MCF 10A (cell line): Measurements from ENCODE around the gene FAM118A. TPM values are rescaled to one million over a fixed set of nuclear protein-coding genes. Genes with fewer than 3 reads are reported as not detected.

Experiments used
- BruUV-seq: library from RNA; stranded (reverse); fragments of 400-500 nt; replicated peaks from 2 replicates; lab custom pipeline; 2021; lab: Mats Ljungman, UMichigan
- CTCF ChIA-PET: fragments of 300-600 bp; sonication (Branson Sonifier 250); formaldehyde crosslinking; extraction: SDS; loops from one replicate; lab custom pipeline; 2021; ENCODE audit warnings: antibody characterized with exemption, inconsistent platforms; lab: Yijun Ruan, JAX
- POLR2A ChIA-PET: fragments of 300-600, 350-650 bp; sonication (Branson Sonifier 250); formaldehyde crosslinking; extraction: SDS; loops from one replicate; lab custom pipeline; 2020; ENCODE audit warnings: antibody characterized with exemption, inconsistent platforms; lab: Yijun Ruan, JAX
- DNase-seq: peaks from one replicate; pipeline ENCODE4 v3.0.0-alpha.2; 2018; ENCODE audit not compliant: unreplicated experiment
- H3K27ac Mint-ChIP-seq: one replicate; pipeline ENCODE4 v1.8.0; 2022; ENCODE audit warnings: mild to moderate bottlenecking, low read depth, mixed read lengths; ENCODE audit not compliant: unreplicated experiment
- H3K27me3 Mint-ChIP-seq: one replicate; pipeline ENCODE4 v1.8.0; 2022; ENCODE audit warnings: mixed read lengths; ENCODE audit not compliant: insufficient read depth, unreplicated experiment
- H3K36me3 Mint-ChIP-seq: one replicate; pipeline ENCODE4 v1.8.0; 2022; ENCODE audit warnings: mild to moderate bottlenecking, moderate library complexity, mixed read lengths; ENCODE audit not compliant: insufficient read depth, unreplicated experiment
- H3K4me1 Mint-ChIP-seq: one replicate; pipeline ENCODE4 v1.8.0; 2022; ENCODE audit warnings: mixed read lengths; ENCODE audit not compliant: insufficient read depth, unreplicated experiment
- H3K4me3 Mint-ChIP-seq: one replicate; pipeline ENCODE4 v1.8.0; 2022; ENCODE audit warnings: mild to moderate bottlenecking, moderate library complexity, mixed read lengths; ENCODE audit not compliant: unreplicated experiment
- H3K9me3 Mint-ChIP-seq: one replicate; pipeline ENCODE4 v1.8.0; 2022; ENCODE audit warnings: mixed read lengths; ENCODE audit not compliant: unreplicated experiment
- CTCF ChIP-seq: fragments of 200-600 bp; IDR thresholded peaks from one replicate; pipeline ENCODE4 v1.8.0; 2022; ENCODE audit warnings: antibody characterized with exemption, mild to moderate bottlenecking; ENCODE audit not compliant: unreplicated experiment
- intact Hi-C: fragments of 100-400 bp; cut with micrococcal nuclease; formaldehyde crosslinking; loops from 2 replicates; pipeline ENCODE4 v1.14.1; 2022
- total RNA-seq: library from RNA; stranded (reverse); gene quantifications from 2 replicates; pipeline ENCODE4 v1.2.3, GENCODE V29; 2022

Gene FAM118A
- total RNA-seq, 1 experiment from 2014 or later, result 16.7 TPM

GRCh38 chr22:45308391-45308956 is 1.3 kb upstream of the FAM118A start:
- no TSS peak for BruUV-seq
- no peaks in the 10 kb centered on the region for H3K9me3 Mint-ChIP-seq
- H3K27ac Mint-ChIP-seq, result peak overlapping the region; percentile 75
- POLR2A ChIA-PET, result interaction anchor here (0.6 to 1.5 kb wide), 3 partner anchors 9 to 733 kb away, joined by 3 to 4 read pairs (median 4); no protein-coding TSS in a partner anchor
- no peaks in the 10 kb centered on the region for H3K36me3 Mint-ChIP-seq
- H3K27me3 Mint-ChIP-seq, result no peaks in the 10 kb centered on the region
- no peak for TF ChIP-seq CTCF
- intact Hi-C loops, result no loop called here
- no peak for DNase-seq
- peaks cover 19% of the 10 kb centered on the region for H3K4me1 Mint-ChIP-seq
- CTCF ChIA-PET, result interaction anchor here (0.6 to 0.7 kb wide), 3 partner anchors 9 to 128 kb away, joined by 3 to 4 read pairs (median 3); no protein-coding TSS in a partner anchor
- peak overlapping the region; percentile 81 for H3K4me3 Mint-ChIP-seq

- ChIA-PET CTCF (interaction anchor here (0.7 kb wide), 2 partner anchors 36 to 127 kb away, joined by 3 read pairs; no protein-coding TSS in a partner anchor), POLR2A (interaction anchor here (1.0 to 1.5 kb wide), 2 partner anchors 10 to 18 kb away, joined by 4 read pairs; no protein-coding TSS in a partner anchor)
- peak overlapping the region; percentile 75 for H3K27ac Mint-ChIP-seq
- no peaks in the 10 kb centered on the region for H3K9me3 Mint-ChIP-seq
- no peak for DNase-seq
- peak overlapping the region; percentile 81 for H3K4me3 Mint-ChIP-seq
- intact Hi-C loops, result no loop called here
- H3K4me1 Mint-ChIP-seq, result peaks cover 19% of the 10 kb centered on the region
- H3K27me3 Mint-ChIP-seq, result no peaks in the 10 kb centered on the region
- no peak for TF ChIP-seq CTCF
- no peaks in the 10 kb centered on the region for H3K36me3 Mint-ChIP-seq
- BruUV-seq, result TSS peak; percentile 68
These were observed 745 bp upstream of the FAM118A start for GRCh38 chr22:45308957-45309421.

- Mint-ChIP-seq H3K27ac (peak overlapping the region; percentile 85), H3K4me1 (peaks cover 19% of the 10 kb centered on the region), H3K9me3 (no peaks in the 10 kb centered on the region), H3K27me3 (no peaks in the 10 kb centered on the region), H3K4me3 (peak overlapping the region; percentile 81), H3K36me3 (no peaks in the 10 kb centered on the region)
- intact Hi-C loops, result no loop called here
- POLR2A ChIA-PET, result interaction anchor here (0.7 to 2.7 kb wide), 3 partner anchors 13 to 98 kb away, joined by 3 to 16 read pairs (median 4); no protein-coding TSS in a partner anchor
- no TSS peak for BruUV-seq
- DNase-seq, result no peak
- CTCF ChIA-PET, result interaction anchor here (0.6 kb wide), 1 partner anchor 667 kb away, joined by 3 read pairs; no protein-coding TSS in a partner anchor
- no peak for TF ChIP-seq CTCF
These were observed 720 bp downstream of the FAM118A start for GRCh38 chr22:45310331-45310976.

- Mint-ChIP-seq H3K27ac (peak overlapping the region; percentile 85), H3K36me3 (no peaks in the 10 kb centered on the region), H3K9me3 (no peaks in the 10 kb centered on the region), H3K4me3 (peak overlapping the region; percentile 81), H3K4me1 (peaks cover 19% of the 10 kb centered on the region), H3K27me3 (no peaks in the 10 kb centered on the region)
- TF ChIP-seq CTCF, result no peak
- CTCF ChIA-PET, result interaction anchor here (0.5 to 0.7 kb wide), 3 partner anchors 59 to 667 kb away, joined by 3 read pairs; no protein-coding TSS in a partner anchor
- POLR2A ChIA-PET, result interaction anchor here (0.6 to 2.7 kb wide), 6 partner anchors 13 to 556 kb away, joined by 3 to 16 read pairs (median 3); no protein-coding TSS in a partner anchor
- DNase-seq, result no peak
- no TSS peak for BruUV-seq
- intact Hi-C loops, result no loop called here
These were observed 1.3 kb downstream of the FAM118A start for GRCh38 chr22:45310977-45311531.
